ENCODE data around the gene ATP6V1C2. TPM values are rescaled to one million over a fixed set of nuclear protein-coding genes. Genes with fewer than 3 reads are reported as not detected.

The ATP6V1C2 gene
- total and polyA plus RNA-seq, 9 donors, result 1.1 to 5.8 (median 2.2) TPM

DNA sequence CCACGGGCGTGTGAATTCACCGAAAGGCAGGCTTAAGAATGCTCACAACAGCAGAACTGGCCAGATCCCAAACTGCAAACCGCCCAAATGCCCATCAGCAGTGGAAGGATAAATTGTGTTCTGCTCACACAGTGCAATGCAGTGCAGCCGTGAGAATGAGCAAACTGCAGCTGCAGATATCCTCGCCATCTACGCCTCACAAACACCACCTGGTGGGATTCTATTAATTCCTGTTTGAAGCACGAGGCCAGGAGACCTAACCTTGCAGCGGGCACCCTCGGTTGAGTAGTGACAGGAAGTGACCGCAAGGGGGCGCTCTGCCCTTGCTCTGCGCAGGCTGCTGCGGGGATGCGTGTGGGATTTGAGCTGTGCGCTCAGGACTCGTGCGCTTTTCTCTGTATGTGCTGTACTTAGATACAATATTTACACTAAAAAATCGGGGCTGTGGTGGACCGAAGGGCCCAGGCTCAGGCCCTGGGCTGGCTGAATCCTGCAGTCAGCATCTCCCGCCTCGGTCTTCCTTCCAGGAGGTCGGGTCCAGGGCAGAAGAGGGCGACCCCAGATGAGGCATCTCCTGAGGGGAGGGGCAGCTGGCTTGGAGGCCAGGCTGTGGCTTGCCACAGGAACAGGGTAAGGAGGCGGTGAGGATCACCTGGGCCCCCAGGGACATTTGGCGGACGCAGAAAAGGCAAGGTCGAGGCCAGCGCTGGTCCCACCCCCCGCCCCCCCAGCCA lies 110.9 kb downstream of the ATP6V1C2 start:
- H3K4me3 ChIP-seq (ENCODE audit: low read length), result no peak overlapping the region
- no peaks in the 10 kb centered on the region for H3K9me3 ChIP-seq (replicated peaks; ENCODE audit: control insufficient read depth, low read depth, low read length)
- H3K27ac ChIP-seq (ENCODE audit: low read length), result no peak overlapping the region
- H3K36me3 ChIP-seq (ENCODE audit: control insufficient read depth, insufficient read depth, low read length), result no peaks in the 10 kb centered on the region
- peaks cover 10% of the 10 kb centered on the region for H3K4me1 ChIP-seq (ENCODE audit: control insufficient read depth, insufficient read depth, low read length)
- 18% methylated on average over 6 of the region's 30 CpGs for WGBS (ENCODE audit: insufficient coverage)
- peaks cover 34% of the 10 kb centered on the region for H3K27me3 ChIP-seq (ENCODE audit: control insufficient read depth, insufficient read depth, low read length)
- peak; percentile 83 for DNase-seq

DNA sequence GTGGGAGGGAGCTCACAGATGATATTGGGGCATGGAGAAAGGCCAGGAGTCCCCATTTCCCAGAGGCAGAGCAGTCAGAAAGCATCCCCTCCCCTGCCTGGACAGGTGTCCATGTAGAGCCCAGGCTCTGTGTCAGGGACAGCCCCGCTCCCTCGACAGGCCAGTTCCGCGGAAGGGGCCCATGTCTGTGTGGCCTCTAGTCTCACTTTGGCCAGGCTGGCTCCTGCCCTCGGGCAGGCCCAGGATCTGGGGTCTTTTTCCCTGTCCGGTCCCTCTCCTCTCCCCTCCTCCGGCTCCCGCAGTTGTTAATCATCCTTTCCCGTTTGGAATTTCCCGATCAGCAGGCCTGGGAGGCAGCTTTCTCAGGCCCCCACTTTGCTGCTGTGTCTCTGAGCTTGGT lies 111.6 kb downstream of the ATP6V1C2 start:
- Histone ChIP-seq H3K36me3 (ENCODE audit: control insufficient read depth, insufficient read depth, low read length) (no peaks in the 10 kb centered on the region), H3K9me3 (replicated peaks; ENCODE audit: control insufficient read depth, low read depth, low read length) (no peaks in the 10 kb centered on the region), H3K4me3 (ENCODE audit: low read length) (no peak overlapping the region), H3K27ac (ENCODE audit: low read length) (no peak overlapping the region), H3K4me1 (ENCODE audit: control insufficient read depth, insufficient read depth, low read length) (peaks cover 10% of the 10 kb centered on the region), H3K27me3 (ENCODE audit: control insufficient read depth, insufficient read depth, low read length) (peaks cover 34% of the 10 kb centered on the region)
- DNase-seq, result no peak
- WGBS (ENCODE audit: insufficient coverage), result 63% methylated on average over 7 of the region's 10 CpGs

DNA sequence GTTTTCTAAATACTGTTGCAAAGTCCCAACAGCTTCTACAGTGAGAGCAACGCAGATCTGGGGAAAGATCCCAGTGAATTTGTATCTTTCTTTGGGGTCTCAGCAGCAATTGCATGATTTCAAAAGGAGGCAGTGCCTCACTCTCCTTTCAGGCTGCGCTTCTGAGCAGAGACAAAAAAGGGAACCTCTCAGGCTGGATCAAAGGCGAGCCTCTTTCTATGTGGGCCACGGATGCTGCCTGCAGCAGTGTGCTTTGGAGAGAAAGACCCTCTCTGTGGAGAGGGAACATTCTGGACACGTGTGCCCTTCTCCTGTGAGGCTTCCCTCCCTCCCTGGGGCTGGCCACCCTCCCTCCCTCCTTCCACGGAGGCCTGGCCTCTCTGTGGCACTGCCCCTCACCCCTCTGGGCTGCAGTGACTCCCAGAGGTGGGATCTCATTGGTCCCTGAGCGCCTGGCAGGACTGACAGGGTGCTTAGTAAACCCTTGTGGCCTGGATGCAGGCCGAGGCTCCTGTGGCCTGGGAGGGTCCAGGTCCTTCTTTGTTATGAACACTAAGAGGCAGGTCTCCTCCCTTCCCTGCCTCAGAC lies 112.7 kb downstream of the ATP6V1C2 start:
- no peaks in the 10 kb centered on the region for H3K36me3 ChIP-seq (ENCODE audit: control insufficient read depth, insufficient read depth, low read length)
- WGBS (ENCODE audit: insufficient coverage), result 73% methylated on average over 5 of the region's 8 CpGs
- no peak for DNase-seq
- H3K27ac ChIP-seq (ENCODE audit: low read length), result no peak overlapping the region
- no peaks in the 10 kb centered on the region for H3K9me3 ChIP-seq (replicated peaks; ENCODE audit: control insufficient read depth, low read depth, low read length)
- peaks cover 10% of the 10 kb centered on the region for H3K4me1 ChIP-seq (ENCODE audit: control insufficient read depth, insufficient read depth, low read length)
- H3K27me3 ChIP-seq (ENCODE audit: control insufficient read depth, insufficient read depth, low read length), result peaks cover 32% of the 10 kb centered on the region
- no peak overlapping the region for H3K4me3 ChIP-seq (ENCODE audit: low read length)

Other genes with a start within 250 kb of the ATP6V1C2 start
- 21.9 TPM for gene NOL10, start 31.7 kb upstream of the ATP6V1C2 start, total RNA-seq
- 10 to 100 TPM; 15.0 to 20.0 (median 17.3) TPM for gene NOL10, start 31.7 kb upstream of the ATP6V1C2 start, polyA plus RNA-seq (ENCODE audit: insufficient read depth in 1 of 8, insufficient read length in 8 of 8, low replicate concordance in 1 of 8)
- gene PDIA6, start 91.2 kb downstream of the ATP6V1C2 start, total RNA-seq, result 150 TPM
- 100 to 1,000 TPM; 135 to 208 (median 156) TPM for gene PDIA6, start 91.2 kb downstream of the ATP6V1C2 start, polyA plus RNA-seq (ENCODE audit: insufficient read depth in 1 of 8, insufficient read length in 8 of 8, low replicate concordance in 1 of 8)
- gene KCNF1, start 190.3 kb downstream of the ATP6V1C2 start, total RNA-seq, result 2.0 TPM
- gene KCNF1, start 190.3 kb downstream of the ATP6V1C2 start, polyA plus RNA-seq (ENCODE audit: insufficient read depth in 1 of 8, insufficient read length in 8 of 8, low replicate concordance in 1 of 8), result 1 to 10 TPM; 3.9 to 6.6 (median 5.6) TPM